Thyroid gland (tissue), 4 donors: ENCODE results near the gene EHMT1. TPM values are rescaled to one million over a fixed set of nuclear protein-coding genes. Genes with fewer than 3 reads are reported as not detected.

Experiments
- DNase-seq, 2 donors: peaks; one replicate each; pipeline ENCODE4 v3.0.0-alpha.2; 2019
- H3K27ac ChIP-seq, 3 donors: fragments of 200-600 bp; sonication (generic); 1 replicate in 2 of 3; 2 replicates in 1 of 3; pipeline ENCODE4 v1.5.1; 2016 to 2019; ENCODE audit warnings: mild to moderate bottlenecking in 1 of 3, moderate library complexity in 1 of 3
- H3K27me3 ChIP-seq: fragments of 200-600 bp; sonication (generic); one replicate; pipeline ENCODE4 v1.5.1; 2019
- H3K36me3 ChIP-seq, 2 donors: fragments of 200-600 bp; sonication (generic); one replicate each; pipeline ENCODE4 v1.5.1; 2016 to 2019
- H3K4me1 ChIP-seq, 2 donors: fragments of 200-600 bp; sonication (generic); one replicate each; pipeline ENCODE4 v1.5.1; 2017 to 2019
- H3K4me3 ChIP-seq, 3 donors: fragments of 200-600 bp; sonication (generic); replicated peaks in 1 of 3; 1 replicate in 2 of 3; 2 replicates in 1 of 3; pipeline ENCODE4 v1.5.1; 2016; ENCODE audit warnings: mild to moderate bottlenecking in 1 of 3
- H3K9me3 ChIP-seq: fragments of 200-600 bp; sonication (generic); one replicate; pipeline ENCODE4 v1.5.1; 2017
- POLR2A ChIP-seq, 2 donors: fragments of 450-650 bp; IDR thresholded peaks; one replicate each; pipeline ENCODE4 v1.6.1; 2017; ENCODE audit warnings: antibody characterized with exemption in 2 of 2, mild to moderate bottlenecking in 2 of 2, moderate library complexity in 1 of 2
- WGBS, 2 donors: methylation state at CpG; one replicate each; pipeline ENCODE4 v1.1.5; 2017; 5-methylcytosine and 5-hydroxymethylcytosine counted together
- intact Hi-C: fragments of 100-400 bp; cut with DNase I; formaldehyde crosslinking; loops from one replicate; pipeline ENCODE4 v1.15.1; 2023
- total RNA-seq, 4 donors: library from RNA; depleted of rRNA; stranded (reverse); fragments of >200 nt; gene quantifications; one replicate each; pipeline ENCODE4 v1.2.3, GENCODE V29; 2016
- TF ChIP-seq, protein P1 (sequence below), 6 experiments: fragments of 200-600 bp in 3 of 6; fragments of 450-650 bp in 3 of 6; sonication (generic) in 3 of 6; IDR thresholded peaks; one replicate each; pipeline ENCODE4 v1.5.1; 2016 to 2019; ENCODE audit warnings: antibody characterized with exemption in 6 of 6, mild to moderate bottlenecking in 2 of 6, inconsistent platforms in 1 of 6, moderate library complexity in 1 of 6

EHMT1 gene
- total RNA-seq, 4 donors from 2014 or later = 56.8 to 99.5 (median 94.4) TPM

DNA sequence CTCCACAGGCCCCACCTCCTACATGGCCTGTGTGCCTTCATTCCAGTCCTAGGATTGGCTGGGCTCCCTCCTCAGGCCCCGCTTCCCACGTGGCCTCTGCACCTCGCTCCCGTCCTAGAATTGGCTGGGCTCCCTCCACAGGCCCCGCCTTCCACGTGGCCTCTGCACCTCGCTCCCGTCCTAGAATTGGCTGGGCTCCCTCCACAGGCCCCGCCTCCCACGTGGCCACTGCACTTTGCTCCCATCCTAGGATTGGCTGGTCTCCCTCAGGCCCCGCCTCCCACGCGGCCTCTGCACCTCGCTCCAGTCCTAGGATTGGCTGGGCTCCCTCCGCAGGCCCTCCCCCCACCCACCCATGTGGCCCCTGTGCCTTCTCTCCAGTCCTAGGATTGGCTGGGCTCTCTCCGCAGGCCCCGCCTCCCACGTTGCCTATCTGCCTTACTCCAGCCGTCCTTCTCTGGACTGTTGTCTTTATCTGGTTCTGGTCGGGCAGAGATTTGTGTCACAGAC lies 213.4 kb downstream of the EHMT1 start:
- DNase-seq = no peak
- TF ChIP-seq, protein P1, sequence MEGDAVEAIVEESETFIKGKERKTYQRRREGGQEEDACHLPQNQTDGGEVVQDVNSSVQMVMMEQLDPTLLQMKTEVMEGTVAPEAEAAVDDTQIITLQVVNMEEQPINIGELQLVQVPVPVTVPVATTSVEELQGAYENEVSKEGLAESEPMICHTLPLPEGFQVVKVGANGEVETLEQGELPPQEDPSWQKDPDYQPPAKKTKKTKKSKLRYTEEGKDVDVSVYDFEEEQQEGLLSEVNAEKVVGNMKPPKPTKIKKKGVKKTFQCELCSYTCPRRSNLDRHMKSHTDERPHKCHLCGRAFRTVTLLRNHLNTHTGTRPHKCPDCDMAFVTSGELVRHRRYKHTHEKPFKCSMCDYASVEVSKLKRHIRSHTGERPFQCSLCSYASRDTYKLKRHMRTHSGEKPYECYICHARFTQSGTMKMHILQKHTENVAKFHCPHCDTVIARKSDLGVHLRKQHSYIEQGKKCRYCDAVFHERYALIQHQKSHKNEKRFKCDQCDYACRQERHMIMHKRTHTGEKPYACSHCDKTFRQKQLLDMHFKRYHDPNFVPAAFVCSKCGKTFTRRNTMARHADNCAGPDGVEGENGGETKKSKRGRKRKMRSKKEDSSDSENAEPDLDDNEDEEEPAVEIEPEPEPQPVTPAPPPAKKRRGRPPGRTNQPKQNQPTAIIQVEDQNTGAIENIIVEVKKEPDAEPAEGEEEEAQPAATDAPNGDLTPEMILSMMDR (IDR thresholded peaks at IDR 0.05) = no peak
- TF ChIP-seq POLR2A (IDR thresholded peaks at IDR 0.05) = no peak
- 96 to 98% methylated on average over 18 to 20 of the region's 20 CpGs for WGBS, 2 donors
- Histone ChIP-seq H3K27ac (no peak overlapping the region), H3K4me3 (no peak overlapping the region), H3K36me3 (peaks cover 28 to 48% of the 10 kb centered on the region in 2 donors), H3K27me3 (no peaks in the 10 kb centered on the region), H3K9me3 (no peaks in the 10 kb centered on the region), H3K4me1 (no peaks in the 10 kb centered on the region)
- intact Hi-C loops = no loop called here

DNA sequence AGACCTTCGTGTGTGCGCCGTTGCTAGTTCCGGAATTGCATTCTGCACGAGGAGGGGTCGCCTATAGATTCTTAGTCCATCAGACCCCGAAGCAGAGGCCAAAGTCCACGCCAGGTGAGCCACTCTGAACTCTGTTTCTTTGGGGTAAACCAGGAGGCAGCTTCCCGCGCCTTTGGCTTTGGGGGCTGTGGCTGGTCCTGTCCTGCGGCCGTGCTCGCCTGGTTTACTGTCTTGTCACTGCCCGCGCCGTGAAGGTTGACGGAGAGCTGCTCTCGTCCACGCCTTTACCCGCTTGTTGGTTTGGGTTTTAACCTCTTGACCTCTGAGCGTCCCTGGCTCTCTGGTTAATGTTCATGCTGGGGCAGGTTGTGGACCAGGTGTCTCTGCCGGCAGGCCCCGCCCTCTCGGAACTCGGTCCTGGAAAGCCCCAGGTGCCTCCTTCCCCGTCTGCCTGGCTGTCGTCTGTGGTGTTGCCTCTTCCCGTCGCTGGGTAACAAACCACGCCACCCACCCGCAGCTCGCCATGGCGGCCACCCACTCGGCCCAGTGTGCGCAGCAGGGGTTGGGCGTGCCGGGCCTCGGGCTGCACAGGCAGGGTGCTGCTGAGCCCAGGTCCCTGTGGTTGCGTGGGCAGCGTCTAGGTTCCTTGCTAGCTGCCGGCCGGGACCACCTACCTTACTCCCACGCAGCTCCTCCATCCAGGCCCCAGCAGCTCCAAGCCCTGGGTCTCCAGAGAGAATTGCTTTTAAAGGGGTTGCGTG lies 214.2 kb downstream of the EHMT1 start:
- Histone ChIP-seq H3K36me3 (peaks cover 28 to 48% of the 10 kb centered on the region in 2 donors), H3K27ac (no peak overlapping the region), H3K4me1 (no peaks in the 10 kb centered on the region), H3K9me3 (no peaks in the 10 kb centered on the region), H3K4me3 (no peak overlapping the region), H3K27me3 (no peaks in the 10 kb centered on the region)
- TF ChIP-seq, protein P1 (IDR thresholded peaks at IDR 0.05) = no peak
- no peak for TF ChIP-seq POLR2A (IDR thresholded peaks at IDR 0.05)
- 94 to 96% methylated on average over 34 to 40 of the region's 44 CpGs for WGBS, 2 donors
- no peak for DNase-seq
- intact Hi-C loops = no loop called here

DNA sequence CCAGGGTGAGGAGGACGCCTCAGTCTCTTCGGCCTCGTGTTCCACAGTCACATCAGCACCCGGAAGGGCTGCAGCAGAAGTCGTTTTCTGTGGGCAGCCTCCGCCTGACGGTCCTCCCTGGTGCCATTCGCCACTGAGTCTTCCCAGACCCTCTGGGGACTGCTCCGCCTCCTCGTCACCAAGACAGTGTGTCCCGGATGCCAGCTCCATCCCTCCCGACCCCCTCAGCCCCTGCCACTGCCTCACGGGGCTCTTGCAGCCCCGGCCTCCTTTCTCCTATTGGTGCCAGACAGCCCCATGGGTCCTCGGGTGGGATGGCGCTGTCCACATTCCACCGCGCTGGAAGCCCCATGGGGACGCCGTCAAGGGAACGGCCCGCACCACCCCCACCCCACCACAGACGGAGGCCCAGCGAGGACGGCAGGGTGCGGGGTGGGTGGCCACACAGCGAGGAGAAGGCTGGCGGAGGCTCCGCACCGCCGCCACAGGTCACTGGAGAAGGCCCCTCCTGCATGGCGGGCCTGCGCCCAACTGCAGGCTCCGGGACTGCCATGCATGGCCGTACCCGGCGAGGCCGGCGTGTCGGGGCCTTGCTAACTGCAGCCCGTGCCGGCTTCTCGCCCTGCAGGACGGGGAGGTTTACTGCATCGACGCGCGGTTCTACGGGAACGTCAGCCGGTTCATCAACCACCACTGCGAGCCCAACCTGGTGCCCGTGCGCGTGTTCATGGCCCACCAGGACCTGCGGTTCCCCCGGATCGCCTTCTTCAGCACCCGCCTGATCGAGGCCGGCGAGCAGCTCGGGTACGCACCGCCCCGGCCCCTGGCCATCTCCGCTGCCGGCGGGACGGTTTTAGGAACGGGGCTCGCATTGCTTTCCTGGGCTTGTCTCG lies 215.2 kb downstream of the EHMT1 start:
- H3K4me3 ChIP-seq = no peak overlapping the region
- TF ChIP-seq, protein P1 (IDR thresholded peaks at IDR 0.05) = no peak
- no peak for TF ChIP-seq POLR2A (IDR thresholded peaks at IDR 0.05)
- no peaks in the 10 kb centered on the region for H3K4me1 ChIP-seq
- H3K27ac ChIP-seq = no peak overlapping the region
- peaks cover 28 to 48% of the 10 kb centered on the region in 2 donors for H3K36me3 ChIP-seq
- intact Hi-C loops = no loop called here
- DNase-seq = no peak
- no peaks in the 10 kb centered on the region for H3K9me3 ChIP-seq
- H3K27me3 ChIP-seq = no peaks in the 10 kb centered on the region
- 97 to 98% methylated on average over 48 to 57 of the region's 73 CpGs for WGBS, 2 donors

DNA sequence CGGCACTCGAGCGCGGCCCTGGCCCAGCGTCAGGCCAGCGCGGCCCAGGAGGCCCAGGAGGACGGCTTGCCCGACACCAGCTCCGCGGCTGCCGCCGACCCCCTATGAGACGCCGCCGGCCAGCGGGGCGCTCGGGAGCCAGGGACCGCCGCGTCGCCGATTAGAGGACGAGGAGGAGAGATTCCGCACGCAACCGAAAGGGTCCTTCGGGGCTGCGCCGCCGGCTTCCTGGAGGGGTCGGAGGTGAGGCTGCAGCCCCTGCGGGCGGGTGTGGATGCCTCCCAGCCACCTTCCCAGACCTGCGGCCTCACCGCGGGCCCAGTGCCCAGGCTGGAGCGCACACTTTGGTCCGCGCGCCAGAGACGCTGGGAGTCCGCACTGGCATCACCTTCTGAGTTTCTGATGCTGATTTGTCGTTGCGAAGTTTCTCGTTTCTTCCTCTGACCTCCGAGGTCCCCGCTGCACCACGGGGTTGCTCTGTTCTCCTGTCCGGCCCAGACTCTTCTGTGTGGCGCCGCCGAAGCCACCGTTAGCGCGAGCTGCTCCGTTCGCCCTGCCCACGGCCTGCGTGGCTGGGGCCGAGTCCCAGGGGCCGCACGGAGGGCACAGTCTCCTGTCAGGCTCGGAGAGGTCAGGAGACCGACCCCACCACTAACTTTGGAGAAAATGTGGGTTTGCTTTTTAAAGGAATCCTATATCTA lies 216.2 kb downstream of the EHMT1 start:
- Histone ChIP-seq H3K9me3 (no peaks in the 10 kb centered on the region), H3K27ac (no peak overlapping the region), H3K27me3 (no peaks in the 10 kb centered on the region), H3K4me1 (no peaks in the 10 kb centered on the region), H3K36me3 (peaks cover 28 to 48% of the 10 kb centered on the region in 2 donors), H3K4me3 (no peak overlapping the region)
- DNase-seq = no peak
- WGBS, 2 donors = 96% methylated on average over 63 to 64 of the region's 66 CpGs
- intact Hi-C loops = no loop called here
- no peak for TF ChIP-seq POLR2A (IDR thresholded peaks at IDR 0.05)
- TF ChIP-seq, protein P1 (IDR thresholded peaks at IDR 0.05) = no peak
